GM06990 (cell line): Measurements from ENCODE around the gene PLEKHD1.

ENCODE experiments used
- DNase-seq: peaks from one replicate; pipeline ENCODE4 v3.0.0-alpha.2; 2011; ENCODE audit not compliant: insufficient read length; ENCODE audit errors: extremely low read depth
- H3K27me3 ChIP-seq: replicated peaks from 2 replicates; pipeline ENCODE4 v1.6.0; 2011; ENCODE audit warnings: low read length; ENCODE audit not compliant: control insufficient read depth, insufficient read depth
- H3K36me3 ChIP-seq: 2 replicates; pipeline ENCODE4 v1.5.1; 2011; ENCODE audit warnings: low read length; ENCODE audit not compliant: control insufficient read depth, insufficient read depth
- H3K4me3 ChIP-seq: replicated peaks from 2 replicates; pipeline ENCODE4 v1.5.1; 2011; ENCODE audit warnings: low read depth, mild to moderate bottlenecking, control low read depth, low read length
- CTCF ChIP-seq: IDR thresholded peaks from 2 replicates; pipeline ENCODE4 v1.5.1; 2011; ENCODE audit warnings: low read length, control low read depth, mild to moderate bottlenecking, inconsistent platforms; ENCODE audit not compliant: insufficient read depth, poor library complexity, severe bottlenecking

PLEKHD1 gene

GRCh38 chr14:69485315-69485660 is 760 bp downstream of the PLEKHD1 start:
- H3K4me3 ChIP-seq = no peak overlapping the region
- TF ChIP-seq CTCF = no peak
- no peaks in the 10 kb centered on the region for H3K36me3 ChIP-seq
- H3K27me3 ChIP-seq = no peaks in the 10 kb centered on the region; the same call in 1 of the 2 replicates
- DNase-seq = no peak

- Histone ChIP-seq H3K4me3 (no peak overlapping the region), H3K36me3 (no peaks in the 10 kb centered on the region), H3K27me3 (no peaks in the 10 kb centered on the region; the same call in 1 of the 2 replicates)
- DNase-seq = no peak
- no peak for TF ChIP-seq CTCF
Measured at GRCh38 chr14:69485701-69486100, 1.2 kb downstream of the PLEKHD1 start.

GRCh38 chr14:69487226-69487625 is 2.7 kb downstream of the PLEKHD1 start:
- no peak overlapping the region for H3K4me3 ChIP-seq
- TF ChIP-seq CTCF = no peak
- no peak for DNase-seq
- no peaks in the 10 kb centered on the region; the same call in 1 of the 2 replicates for H3K27me3 ChIP-seq
- no peaks in the 10 kb centered on the region for H3K36me3 ChIP-seq

GRCh38 chr14:69487771-69488170 is 3.2 kb downstream of the PLEKHD1 start:
- Histone ChIP-seq H3K36me3 (no peaks in the 10 kb centered on the region), H3K27me3 (no peaks in the 10 kb centered on the region; the same call in 1 of the 2 replicates), H3K4me3 (no peak overlapping the region)
- TF ChIP-seq CTCF = no peak
- DNase-seq = no peak

GRCh38 chr14:69489495-69489894 is 5.0 kb downstream of the PLEKHD1 start:
- no peaks in the 10 kb centered on the region for H3K36me3 ChIP-seq
- no peak for TF ChIP-seq CTCF
- H3K27me3 ChIP-seq = no peaks in the 10 kb centered on the region; the same call in 1 of the 2 replicates
- DNase-seq = no peak
- H3K4me3 ChIP-seq = no peak overlapping the region
